ENCODE measurements around the gene IGSF9B. TPM values are rescaled to one million over a fixed set of nuclear protein-coding genes. Genes with fewer than 3 reads are reported as not detected.

The IGSF9B gene
- total RNA-seq, 1 donor from 2014 or later: 1.3 TPM

- Histone ChIP-seq H3K4me3 (no peak overlapping the region), H2AFZ (replicated peaks) (no peak overlapping the region), H3K9ac (no peak overlapping the region), H3K4me1 (no peaks in the 10 kb centered on the region), H3K27ac (no peak overlapping the region), H4K20me1 (ENCODE audit: low read depth) (no peaks in the 10 kb centered on the region), H3K4me2 (no peak overlapping the region), H3F3A (ENCODE audit: low read depth) (no peaks in the 10 kb centered on the region), H3K36me3 (no peaks in the 10 kb centered on the region), H3K27me3 (no peaks in the 10 kb centered on the region), H3K79me2 (ENCODE audit: low read depth) (no peaks in the 10 kb centered on the region), H3K9me3 (ENCODE audit: low read depth) (no peaks in the 10 kb centered on the region)
- DNase-seq (ENCODE audit: low spot score): no peak
- Mint-ChIP-seq H3K27ac (peak overlapping the region; percentile 26), H3K4me3 (no peak overlapping the region), H3K9me3 (no peaks in the 10 kb centered on the region), H3K4me1 (peaks cover 9% of the 10 kb centered on the region), H3K27me3 (ENCODE audit: insufficient read depth, low read depth) (peaks cover 7% of the 10 kb centered on the region), H3K36me3 (peaks cover 2% of the 10 kb centered on the region)
- no peak for TF ChIP-seq EZH2 (IDR thresholded peaks at IDR 0.05)
- TF ChIP-seq EZH2phosphoT487 (IDR thresholded peaks at IDR 0.05): no peak
- no peak for TF ChIP-seq CTCF (IDR thresholded peaks at IDR 0.05)
Observed at GRCh38 chr11:134001596-134001995, 44.8 kb upstream of the IGSF9B start.

- peak overlapping the region; percentile 66 for H3K27ac Mint-ChIP-seq
- no peak for DNase-seq (ENCODE audit: low spot score)
- H3K4me3 ChIP-seq: no peak overlapping the region
- H4K20me1 ChIP-seq (ENCODE audit: low read depth): no peaks in the 10 kb centered on the region
- H3K4me2 ChIP-seq: no peak overlapping the region
- no peak for TF ChIP-seq CTCF (IDR thresholded peaks at IDR 0.05)
- H3K4me1 ChIP-seq: no peaks in the 10 kb centered on the region
- H3K4me1 Mint-ChIP-seq: peaks cover 9% of the 10 kb centered on the region
- H3K9me3 ChIP-seq (ENCODE audit: low read depth): no peaks in the 10 kb centered on the region
- no peak overlapping the region for H3K27ac ChIP-seq
- H3K36me3 ChIP-seq: no peaks in the 10 kb centered on the region
- no peaks in the 10 kb centered on the region for H3F3A ChIP-seq (ENCODE audit: low read depth)
- no peak overlapping the region for H2AFZ ChIP-seq (replicated peaks)
- H3K27me3 ChIP-seq: no peaks in the 10 kb centered on the region
- H3K79me2 ChIP-seq (ENCODE audit: low read depth): no peaks in the 10 kb centered on the region
- H3K4me3 Mint-ChIP-seq: no peak overlapping the region
- H3K9ac ChIP-seq: no peak overlapping the region
- H3K9me3 Mint-ChIP-seq: no peaks in the 10 kb centered on the region
- H3K27me3 Mint-ChIP-seq (ENCODE audit: insufficient read depth, low read depth): peaks cover 11% of the 10 kb centered on the region
- H3K36me3 Mint-ChIP-seq: peaks cover 2% of the 10 kb centered on the region
Observed at GRCh38 chr11:134001088-134001487, 44.3 kb upstream of the IGSF9B start.

GRCh38 chr11:133999355-133999754 lies 42.6 kb upstream of the IGSF9B start:
- Histone ChIP-seq H2AFZ (replicated peaks) (no peak overlapping the region), H4K20me1 (ENCODE audit: low read depth) (no peaks in the 10 kb centered on the region), H3K4me2 (no peak overlapping the region), H3K4me1 (no peaks in the 10 kb centered on the region), H3K9me3 (ENCODE audit: low read depth) (no peaks in the 10 kb centered on the region), H3F3A (ENCODE audit: low read depth) (no peaks in the 10 kb centered on the region), H3K27ac (no peak overlapping the region), H3K4me3 (no peak overlapping the region), H3K79me2 (ENCODE audit: low read depth) (no peaks in the 10 kb centered on the region), H3K27me3 (no peaks in the 10 kb centered on the region), H3K36me3 (no peaks in the 10 kb centered on the region), H3K9ac (no peak overlapping the region)
- TF ChIP-seq CTCF (IDR thresholded peaks at IDR 0.05): no peak
- no peaks in the 10 kb centered on the region for H3K9me3 Mint-ChIP-seq
- H3K27ac Mint-ChIP-seq: no peak overlapping the region
- no peak overlapping the region for H3K4me3 Mint-ChIP-seq
- peaks cover 2% of the 10 kb centered on the region for H3K36me3 Mint-ChIP-seq
- H3K27me3 Mint-ChIP-seq (ENCODE audit: insufficient read depth, low read depth): peaks cover 13% of the 10 kb centered on the region
- DNase-seq (ENCODE audit: low spot score): no peak
- H3K4me1 Mint-ChIP-seq: peaks cover 7% of the 10 kb centered on the region

GRCh38 chr11:133997554-133997953 lies 40.8 kb upstream of the IGSF9B start:
- Mint-ChIP-seq H3K36me3 (peaks cover 2% of the 10 kb centered on the region), H3K9me3 (no peaks in the 10 kb centered on the region), H3K4me1 (peaks cover 6% of the 10 kb centered on the region), H3K4me3 (no peak overlapping the region), H3K27ac (no peak overlapping the region), H3K27me3 (ENCODE audit: insufficient read depth, low read depth) (peaks cover 12% of the 10 kb centered on the region)
- Histone ChIP-seq H4K20me1 (ENCODE audit: low read depth) (no peaks in the 10 kb centered on the region), H3K9me3 (ENCODE audit: low read depth) (no peaks in the 10 kb centered on the region), H3K27ac (no peak overlapping the region), H2AFZ (replicated peaks) (no peak overlapping the region), H3K4me2 (no peak overlapping the region), H3K4me3 (no peak overlapping the region), H3F3A (ENCODE audit: low read depth) (no peaks in the 10 kb centered on the region), H3K36me3 (no peaks in the 10 kb centered on the region), H3K79me2 (ENCODE audit: low read depth) (no peaks in the 10 kb centered on the region), H3K4me1 (no peaks in the 10 kb centered on the region), H3K27me3 (no peaks in the 10 kb centered on the region), H3K9ac (no peak overlapping the region)
- no peak for DNase-seq (ENCODE audit: low spot score)
- TF ChIP-seq EZH2phosphoT487 (IDR thresholded peaks at IDR 0.05) (no peak), EZH2 (IDR thresholded peaks at IDR 0.05) (no peak)

All from neural progenitor cell (in vitro differentiated cells).